C4-2B (cell line): ENCODE data around the gene NELL1.

Source experiments
- H3K27ac ChIP-seq: fragments of 450-650 bp; 2 replicates; pipeline ENCODE4 v1.5.1; 2017
- ZFX ChIP-seq: fragments of 450-650 bp; IDR thresholded peaks from 2 replicates; pipeline ENCODE4 v1.6.1; 2017
- TF ChIP-seq, protein P1 (sequence below): fragments of 450-650 bp; conservative IDR thresholded peaks from 2 replicates; pipeline ENCODE4 v1.5.1; 2017; ENCODE audit warnings: mild to moderate bottlenecking

Gene NELL1

DNA sequence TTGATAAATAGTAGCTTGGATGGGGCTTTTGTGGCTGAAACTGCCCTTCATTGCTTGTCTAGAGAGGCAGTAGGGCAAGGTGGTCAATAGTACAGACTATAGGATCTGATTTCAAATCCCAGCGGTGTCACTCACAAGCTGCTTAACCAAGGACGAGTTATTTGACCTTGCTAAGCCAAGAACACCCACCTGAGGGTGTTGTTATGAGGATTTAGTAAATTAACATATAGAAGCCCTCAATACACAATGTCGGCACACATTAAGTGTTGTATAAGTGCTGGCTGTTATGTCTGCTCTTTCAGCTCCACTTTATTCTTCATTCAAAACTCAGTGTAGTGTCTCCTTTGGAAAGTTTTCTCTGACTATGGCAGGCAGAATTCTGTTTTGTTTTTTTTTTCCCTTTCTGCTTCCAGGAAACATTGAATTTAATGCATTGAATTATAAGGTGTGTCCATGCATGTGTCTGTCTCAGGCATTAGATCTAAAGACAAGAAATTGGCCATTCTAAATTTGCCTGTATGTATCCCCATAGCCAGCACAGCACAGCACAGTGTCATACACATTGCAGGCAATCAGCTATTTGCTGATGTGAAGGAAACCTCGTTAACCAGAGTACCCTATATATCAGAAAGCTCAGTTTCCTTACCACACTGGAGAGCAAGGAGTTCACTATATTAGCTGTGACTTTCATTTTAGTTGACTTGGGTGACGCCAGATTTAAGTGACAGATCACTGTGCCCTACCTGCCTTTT, 212.1 kb downstream of the NELL1 start:
- TF ChIP-seq, protein P1, sequence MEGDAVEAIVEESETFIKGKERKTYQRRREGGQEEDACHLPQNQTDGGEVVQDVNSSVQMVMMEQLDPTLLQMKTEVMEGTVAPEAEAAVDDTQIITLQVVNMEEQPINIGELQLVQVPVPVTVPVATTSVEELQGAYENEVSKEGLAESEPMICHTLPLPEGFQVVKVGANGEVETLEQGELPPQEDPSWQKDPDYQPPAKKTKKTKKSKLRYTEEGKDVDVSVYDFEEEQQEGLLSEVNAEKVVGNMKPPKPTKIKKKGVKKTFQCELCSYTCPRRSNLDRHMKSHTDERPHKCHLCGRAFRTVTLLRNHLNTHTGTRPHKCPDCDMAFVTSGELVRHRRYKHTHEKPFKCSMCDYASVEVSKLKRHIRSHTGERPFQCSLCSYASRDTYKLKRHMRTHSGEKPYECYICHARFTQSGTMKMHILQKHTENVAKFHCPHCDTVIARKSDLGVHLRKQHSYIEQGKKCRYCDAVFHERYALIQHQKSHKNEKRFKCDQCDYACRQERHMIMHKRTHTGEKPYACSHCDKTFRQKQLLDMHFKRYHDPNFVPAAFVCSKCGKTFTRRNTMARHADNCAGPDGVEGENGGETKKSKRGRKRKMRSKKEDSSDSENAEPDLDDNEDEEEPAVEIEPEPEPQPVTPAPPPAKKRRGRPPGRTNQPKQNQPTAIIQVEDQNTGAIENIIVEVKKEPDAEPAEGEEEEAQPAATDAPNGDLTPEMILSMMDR: no peak
- TF ChIP-seq ZFX: no peak
- H3K27ac ChIP-seq: no peak overlapping the region

DNA sequence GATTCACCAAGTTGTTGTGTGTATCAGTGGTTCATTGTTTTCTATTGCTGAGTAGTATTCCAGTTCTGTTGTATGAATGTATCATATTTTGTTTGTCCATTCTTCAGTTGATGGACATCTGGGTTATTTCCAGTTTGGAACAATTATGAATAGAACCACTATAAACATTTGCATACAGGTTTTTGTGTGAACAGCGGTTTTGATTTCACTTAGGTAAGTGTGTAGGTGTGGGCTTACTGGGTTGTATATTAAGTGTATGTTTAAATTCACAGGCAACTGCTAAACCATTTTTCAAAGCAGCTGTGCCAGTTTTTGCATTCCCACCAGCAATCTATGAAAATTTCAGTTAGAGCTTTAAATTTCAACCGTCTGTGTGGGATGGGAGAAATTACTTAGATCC, 217.8 kb downstream of the NELL1 start:
- TF ChIP-seq ZFX: no peak
- TF ChIP-seq, protein P1: no peak
- no peak overlapping the region for H3K27ac ChIP-seq

DNA sequence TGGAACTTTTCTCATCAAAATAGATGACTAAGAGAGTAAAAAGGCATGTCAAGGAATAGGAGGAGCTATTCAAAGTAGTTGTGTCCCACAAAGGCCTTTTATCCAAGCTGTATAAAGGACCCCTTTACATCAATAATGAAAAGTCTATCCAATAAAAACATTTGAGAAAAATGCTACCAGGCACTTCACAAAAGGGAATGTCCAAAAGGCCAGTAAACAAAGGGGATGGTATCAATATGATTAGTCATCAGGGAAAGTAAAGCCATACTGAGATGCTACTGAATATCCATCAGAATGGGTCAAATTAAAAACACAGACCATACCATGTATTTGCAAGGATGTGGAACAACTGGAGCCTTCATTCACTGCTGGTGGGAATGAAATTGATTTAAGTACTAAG, 224.9 kb downstream of the NELL1 start:
- H3K27ac ChIP-seq: no peak overlapping the region

DNA sequence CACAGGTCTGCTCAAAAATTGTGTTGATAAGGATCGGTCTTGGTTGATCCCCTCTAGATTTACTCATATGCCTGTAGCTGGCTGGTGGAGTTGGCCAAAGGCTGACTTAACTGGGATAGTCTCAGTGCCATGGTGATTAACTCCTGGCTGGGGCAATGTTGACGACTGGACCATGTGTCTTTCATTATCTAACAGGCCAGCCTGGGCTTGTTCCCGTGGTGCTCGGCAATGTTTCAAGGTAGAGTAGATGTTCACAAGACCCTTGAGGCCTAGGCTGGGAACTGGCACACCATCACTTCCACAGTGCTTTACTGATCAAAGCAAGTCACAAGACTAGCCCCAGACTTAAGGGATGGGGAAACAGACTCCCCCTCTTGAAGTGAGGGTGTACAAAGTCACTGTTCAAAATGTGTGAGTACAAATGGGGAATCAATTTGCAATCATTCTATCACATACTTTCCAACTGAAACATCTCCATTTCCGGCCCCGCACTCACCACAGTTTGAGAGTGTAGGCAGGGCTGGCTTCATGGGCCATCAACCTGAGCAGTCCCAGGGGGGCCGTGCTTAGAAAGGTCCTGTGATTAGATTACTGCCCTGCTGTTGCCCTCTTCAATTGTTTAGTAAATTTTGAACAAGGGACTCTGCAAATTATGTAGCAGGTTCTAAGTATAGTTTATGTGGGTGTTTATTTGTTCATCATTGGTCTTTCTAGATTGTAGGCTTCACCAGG, 240.8 kb downstream of the NELL1 start:
- TF ChIP-seq, protein P1: no peak
- TF ChIP-seq ZFX: no peak
- no peak overlapping the region for H3K27ac ChIP-seq

More for the DNA sequence above, 224.9 kb downstream of the NELL1 start:
- TF ChIP-seq, protein P1: no peak
- no peak for TF ChIP-seq ZFX

DNA sequence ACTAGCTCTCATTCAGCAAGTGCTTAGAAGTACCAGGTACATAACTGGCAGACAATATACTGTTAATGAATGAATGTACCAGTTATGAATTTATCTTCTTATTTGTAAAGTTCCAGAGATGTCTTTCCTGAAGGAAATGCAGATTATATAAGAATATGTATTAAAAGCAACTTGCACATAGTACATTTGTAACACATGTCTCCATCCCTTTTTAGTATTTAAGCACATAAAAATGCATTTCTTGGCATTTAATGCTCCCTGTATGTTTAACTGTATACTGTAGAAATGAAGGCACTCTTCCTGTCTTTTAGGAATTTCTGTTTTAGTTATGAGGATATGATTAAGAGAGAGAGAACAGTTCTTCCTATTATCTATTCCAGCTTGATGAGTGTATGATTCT, 241.3 kb downstream of the NELL1 start:
- TF ChIP-seq, protein P1: no peak
- TF ChIP-seq ZFX: no peak
- no peak overlapping the region for H3K27ac ChIP-seq

DNA sequence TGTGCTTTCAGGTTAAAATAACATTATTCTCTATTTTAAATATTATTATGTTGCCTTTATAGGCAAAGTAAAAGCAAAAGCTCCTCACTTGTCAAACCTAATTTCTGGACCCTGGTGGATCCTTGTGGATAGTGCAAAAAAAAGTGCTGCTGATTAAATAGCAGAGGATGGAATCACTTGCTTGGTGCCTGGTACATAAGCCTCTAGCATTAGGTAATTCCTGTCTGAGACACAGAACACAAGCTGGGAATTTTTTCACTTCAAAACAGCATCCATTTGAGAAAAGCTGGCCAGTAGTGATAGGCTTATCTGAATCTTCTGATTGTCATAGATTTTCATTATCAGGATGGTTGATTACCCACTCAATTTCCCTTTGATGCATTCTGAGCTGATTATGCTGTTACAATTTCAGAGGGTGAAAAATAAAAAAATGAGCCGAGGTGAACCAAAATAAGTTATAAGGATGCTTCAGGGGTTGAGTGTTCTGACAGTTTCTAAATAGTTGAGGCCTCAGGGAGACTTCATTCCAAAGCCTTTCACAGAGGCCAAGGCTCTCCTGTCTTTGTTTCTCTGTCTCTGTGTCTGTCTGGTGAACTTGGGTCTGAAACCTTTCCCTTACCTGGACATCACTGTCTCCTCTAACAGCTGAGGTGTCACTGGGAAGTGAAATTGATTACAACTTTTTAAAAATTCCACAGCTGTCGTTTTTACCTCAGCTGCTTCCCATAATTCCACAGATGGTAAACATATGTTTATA, 242.9 kb downstream of the NELL1 start:
- TF ChIP-seq, protein P1: no peak
- no peak for TF ChIP-seq ZFX
- no peak overlapping the region for H3K27ac ChIP-seq
